ENCODE results near the gene C2CD2.
A peak's percentile ranks its signal among the peaks of the same experiment; 100 is the strongest.

The C2CD2 gene

GRCh38 chr21:41836166-41837015 lies 117.4 kb downstream of the C2CD2 start:
- Histone ChIP-seq H3F3A (ENCODE audit: insufficient read depth, low read length) (no peaks in the 10 kb centered on the region), H3K9me2 (ENCODE audit: low read depth, low read length) (no peaks in the 10 kb centered on the region), H2AFZ (ENCODE audit: low read length) (no peak overlapping the region), H4K20me1 (ENCODE audit: insufficient read depth, low read length) (no peaks in the 10 kb centered on the region), H3K27ac (ENCODE audit: low read depth, low read length, poor library complexity, severe bottlenecking) (peak overlapping the region; percentile 94), H3K9ac (ENCODE audit: low read length) (peak overlapping the region; percentile 81), H3K9me3 (ENCODE audit: low read length) (peaks cover 6% of the 10 kb centered on the region), H3K27me3 (ENCODE audit: insufficient read depth, low read length) (no peaks in the 10 kb centered on the region), H3K79me2 (ENCODE audit: insufficient read depth, low read length) (peaks cover 14% of the 10 kb centered on the region), H3K4me2 (ENCODE audit: low read length) (peak overlapping the region; percentile 86), H3K4me3 (ENCODE audit: low read depth, low read length, poor library complexity, severe bottlenecking) (peak overlapping the region; percentile 68), H3K4me1 (ENCODE audit: insufficient read depth, low read length, severe bottlenecking) (peaks cover 90% of the 10 kb centered on the region), H3K36me3 (ENCODE audit: insufficient read depth, low read length) (peaks cover 91% of the 10 kb centered on the region)
- no peak for TF ChIP-seq EZH2 (IDR thresholded peaks at IDR 0.05; ENCODE audit: borderline replicate concordance, low read length)
- TF ChIP-seq, protein P1, sequence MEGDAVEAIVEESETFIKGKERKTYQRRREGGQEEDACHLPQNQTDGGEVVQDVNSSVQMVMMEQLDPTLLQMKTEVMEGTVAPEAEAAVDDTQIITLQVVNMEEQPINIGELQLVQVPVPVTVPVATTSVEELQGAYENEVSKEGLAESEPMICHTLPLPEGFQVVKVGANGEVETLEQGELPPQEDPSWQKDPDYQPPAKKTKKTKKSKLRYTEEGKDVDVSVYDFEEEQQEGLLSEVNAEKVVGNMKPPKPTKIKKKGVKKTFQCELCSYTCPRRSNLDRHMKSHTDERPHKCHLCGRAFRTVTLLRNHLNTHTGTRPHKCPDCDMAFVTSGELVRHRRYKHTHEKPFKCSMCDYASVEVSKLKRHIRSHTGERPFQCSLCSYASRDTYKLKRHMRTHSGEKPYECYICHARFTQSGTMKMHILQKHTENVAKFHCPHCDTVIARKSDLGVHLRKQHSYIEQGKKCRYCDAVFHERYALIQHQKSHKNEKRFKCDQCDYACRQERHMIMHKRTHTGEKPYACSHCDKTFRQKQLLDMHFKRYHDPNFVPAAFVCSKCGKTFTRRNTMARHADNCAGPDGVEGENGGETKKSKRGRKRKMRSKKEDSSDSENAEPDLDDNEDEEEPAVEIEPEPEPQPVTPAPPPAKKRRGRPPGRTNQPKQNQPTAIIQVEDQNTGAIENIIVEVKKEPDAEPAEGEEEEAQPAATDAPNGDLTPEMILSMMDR (IDR thresholded peaks at IDR 0.05; ENCODE audit: low read length) = no peak

DNA sequence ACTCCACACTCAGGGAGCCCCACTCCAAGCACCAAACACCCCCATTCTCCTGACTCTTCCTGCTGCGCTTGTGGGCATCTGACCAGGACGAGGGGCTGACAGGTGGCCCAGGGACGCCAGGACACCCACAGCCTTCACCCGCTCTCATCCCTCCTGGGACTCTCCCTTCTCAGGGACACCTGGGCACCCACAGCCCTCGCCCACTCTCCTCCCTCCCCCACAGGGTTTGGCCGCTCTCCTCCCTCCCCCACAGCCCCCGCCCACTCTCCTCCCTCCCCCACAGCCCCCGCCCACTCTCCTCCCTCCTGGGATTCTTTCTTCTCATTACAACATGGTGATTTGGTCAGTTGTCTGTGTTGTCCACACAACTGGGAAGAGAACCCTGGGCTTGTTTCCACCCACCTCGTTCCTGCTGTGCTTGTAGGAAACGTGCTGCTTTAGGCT lies 118.1 kb downstream of the C2CD2 start:
- H3K4me3 ChIP-seq (ENCODE audit: low read depth, low read length, poor library complexity, severe bottlenecking) = peak overlapping the region; percentile 68

More for the DNA sequence above, 118.1 kb downstream of the C2CD2 start:
- Histone ChIP-seq H3K79me2 (ENCODE audit: insufficient read depth, low read length) (peaks cover 14% of the 10 kb centered on the region), H3K9me3 (ENCODE audit: low read length) (peaks cover under 1% of the 10 kb centered on the region; the same call in 1 of the 2 replicates), H3K4me2 (ENCODE audit: low read length) (peak overlapping the region; percentile 86), H4K20me1 (ENCODE audit: insufficient read depth, low read length) (no peaks in the 10 kb centered on the region), H3K27ac (ENCODE audit: low read depth, low read length, poor library complexity, severe bottlenecking) (peak overlapping the region; percentile 94), H3F3A (ENCODE audit: insufficient read depth, low read length) (no peaks in the 10 kb centered on the region), H3K4me1 (ENCODE audit: insufficient read depth, low read length, severe bottlenecking) (peaks cover 91% of the 10 kb centered on the region), H3K27me3 (ENCODE audit: insufficient read depth, low read length) (no peaks in the 10 kb centered on the region), H3K36me3 (ENCODE audit: insufficient read depth, low read length) (peaks cover 89% of the 10 kb centered on the region), H2AFZ (ENCODE audit: low read length) (no peak overlapping the region), H3K9me2 (ENCODE audit: low read depth, low read length) (no peaks in the 10 kb centered on the region), H3K9ac (ENCODE audit: low read length) (peak overlapping the region; percentile 81)
- TF ChIP-seq EZH2 (IDR thresholded peaks at IDR 0.05; ENCODE audit: borderline replicate concordance, low read length) = no peak
- TF ChIP-seq, protein P1 (IDR thresholded peaks at IDR 0.05; ENCODE audit: low read length) = no peak
